ENCODE data around the gene SLC16A5. TPM values are rescaled to one million over a fixed set of nuclear protein-coding genes. Genes with fewer than 3 reads are reported as not detected.

Gene SLC16A5
- total RNA-seq, 1 experiment from 2014 or later: 17.1 TPM

DNA sequence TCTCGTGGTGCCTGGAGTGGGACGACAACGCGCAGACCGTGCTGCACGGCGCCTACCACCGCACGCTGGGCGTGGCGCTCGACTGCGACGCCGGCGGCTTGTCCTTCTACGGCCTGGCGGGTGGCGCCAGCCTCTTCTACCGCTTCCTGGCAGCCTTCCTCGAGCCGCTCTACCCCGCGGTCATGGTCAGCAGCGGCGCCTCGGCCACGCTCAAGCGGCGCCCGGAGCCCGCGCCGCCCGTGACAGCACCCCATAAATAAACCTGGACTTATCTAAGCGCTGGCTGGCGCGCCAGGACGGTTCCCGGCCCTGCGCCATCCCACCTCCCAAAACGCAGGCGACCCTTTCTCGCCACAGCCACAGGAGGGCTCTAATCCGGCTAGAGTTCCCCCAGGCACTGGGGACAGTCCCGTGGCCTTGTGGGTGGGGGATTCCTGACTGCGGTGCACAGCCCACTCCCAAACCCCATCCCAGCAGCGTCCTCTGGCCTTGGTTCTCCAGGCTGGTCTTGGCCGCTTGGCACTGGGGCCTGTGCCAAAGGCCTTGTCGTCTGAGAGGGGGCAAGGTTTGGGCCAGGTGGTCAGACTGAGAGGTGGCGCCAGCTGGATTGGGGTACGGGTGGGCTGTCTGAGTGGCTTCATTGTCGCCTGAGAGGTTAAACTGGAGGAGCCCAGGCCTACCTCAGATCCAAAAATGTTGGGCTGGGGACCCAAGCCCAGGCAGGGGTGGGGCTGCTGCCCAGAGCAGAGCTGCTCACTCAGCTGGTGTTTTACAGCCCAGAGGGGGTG lies 10.1 kb upstream of the SLC16A5 start:
- H3K4me1 Mint-ChIP-seq: peaks cover 28 to 31% of the 10 kb centered on the region in 2 experiments
- H3K36me3 Mint-ChIP-seq (ENCODE audit: insufficient read depth in 1 of 3, low read depth in 3 of 3): no peaks in the 10 kb centered on the region
- DNase-seq: peak; percentile 68
- no peaks in the 10 kb centered on the region for H3K9me3 ChIP-seq (ENCODE audit: control insufficient read depth, low read depth, low read length)
- H3K23me2 ChIP-seq (ENCODE audit: insufficient read length, low read depth, low read length, poor library complexity, severe bottlenecking): no peaks in the 10 kb centered on the region
- no peak overlapping the region for H4K5ac ChIP-seq (ENCODE audit: insufficient read length, low read depth, low read length)
- H4K8ac ChIP-seq (replicated peaks; ENCODE audit: insufficient read length, low read depth, low read length): no peak overlapping the region
- H3K27ac ChIP-seq (ENCODE audit: insufficient read length, low read depth, low read length): no peak overlapping the region
- H3K4me1 ChIP-seq (ENCODE audit: insufficient read depth, low read length): peaks cover 6% of the 10 kb centered on the region; the same call in 1 of the 2 replicates
- no peak overlapping the region for H3K4me2 ChIP-seq (ENCODE audit: insufficient read depth, insufficient read length, low read length)
- no peaks in the 10 kb centered on the region for H3K27me3 ChIP-seq (ENCODE audit: insufficient read depth, low read length)
- H3K27me3 Mint-ChIP-seq (ENCODE audit: low read depth): no peaks in the 10 kb centered on the region; the same call in 1 of the 2 replicates
- no peak overlapping the region for H3K4ac ChIP-seq (ENCODE audit: low read depth, low read length)
- H2BK20ac ChIP-seq (ENCODE audit: low read depth, low read length, poor library complexity, severe bottlenecking): no peak overlapping the region
- no peak overlapping the region for H3K23ac ChIP-seq (ENCODE audit: insufficient read length, low read depth, low read length)
- no peaks in the 10 kb centered on the region for H3K79me1 ChIP-seq (ENCODE audit: insufficient read depth, low read depth, low read length, poor library complexity, severe bottlenecking)
- no peak overlapping the region for H3K56ac ChIP-seq (ENCODE audit: insufficient read length, low read depth, low read length)
- no peak overlapping the region for H2BK15ac ChIP-seq (ENCODE audit: low read depth, low read length)
- H4K20me1 ChIP-seq (ENCODE audit: control insufficient read depth, insufficient read depth, insufficient read length): no peaks in the 10 kb centered on the region
- peak overlapping the region in 1 of 3 experiments; percentile 64; a peak in 1 of 7 replicates for H3K27ac Mint-ChIP-seq
- no peak overlapping the region for H3K9ac ChIP-seq (ENCODE audit: extremely low read depth, insufficient read length, low read length)
- H3K14ac ChIP-seq (ENCODE audit: insufficient read depth, low read length): no peak overlapping the region
- no peak overlapping the region for H2BK120ac ChIP-seq (ENCODE audit: low read depth, low read length, poor library complexity, severe bottlenecking)
- no peak overlapping the region for H2AK5ac ChIP-seq (ENCODE audit: insufficient read length, low read length)
- TF ChIP-seq, protein P1, sequence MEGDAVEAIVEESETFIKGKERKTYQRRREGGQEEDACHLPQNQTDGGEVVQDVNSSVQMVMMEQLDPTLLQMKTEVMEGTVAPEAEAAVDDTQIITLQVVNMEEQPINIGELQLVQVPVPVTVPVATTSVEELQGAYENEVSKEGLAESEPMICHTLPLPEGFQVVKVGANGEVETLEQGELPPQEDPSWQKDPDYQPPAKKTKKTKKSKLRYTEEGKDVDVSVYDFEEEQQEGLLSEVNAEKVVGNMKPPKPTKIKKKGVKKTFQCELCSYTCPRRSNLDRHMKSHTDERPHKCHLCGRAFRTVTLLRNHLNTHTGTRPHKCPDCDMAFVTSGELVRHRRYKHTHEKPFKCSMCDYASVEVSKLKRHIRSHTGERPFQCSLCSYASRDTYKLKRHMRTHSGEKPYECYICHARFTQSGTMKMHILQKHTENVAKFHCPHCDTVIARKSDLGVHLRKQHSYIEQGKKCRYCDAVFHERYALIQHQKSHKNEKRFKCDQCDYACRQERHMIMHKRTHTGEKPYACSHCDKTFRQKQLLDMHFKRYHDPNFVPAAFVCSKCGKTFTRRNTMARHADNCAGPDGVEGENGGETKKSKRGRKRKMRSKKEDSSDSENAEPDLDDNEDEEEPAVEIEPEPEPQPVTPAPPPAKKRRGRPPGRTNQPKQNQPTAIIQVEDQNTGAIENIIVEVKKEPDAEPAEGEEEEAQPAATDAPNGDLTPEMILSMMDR (conservative IDR thresholded peaks at IDR 0.05): no peak
- no peak overlapping the region for H2BK5ac ChIP-seq (ENCODE audit: insufficient read length, low read length)
- no peak overlapping the region for H2AFZ ChIP-seq (ENCODE audit: low read length)
- no peak overlapping the region for H3T11ph ChIP-seq (ENCODE audit: low read length)
- H3K18ac ChIP-seq (ENCODE audit: insufficient read length, low read depth, low read length): no peak overlapping the region
- H3K4me3 Mint-ChIP-seq: no peak overlapping the region
- no peaks in the 10 kb centered on the region for H3K79me2 ChIP-seq (ENCODE audit: insufficient read depth, low read length)
- H2BK12ac ChIP-seq (ENCODE audit: insufficient read length, low read depth, low read length): no peak overlapping the region
- no peak overlapping the region for H4K91ac ChIP-seq (ENCODE audit: insufficient read length, low read depth, low read length)
- no peaks in the 10 kb centered on the region; a peak in 1 of 5 replicates for H3K9me3 Mint-ChIP-seq
- WGBS (ENCODE audit: extremely low coverage, insufficient read length, low lambda C conversion rate): no CpG with 5 or more reads among the region's 53 CpGs
